ENCODE data around the gene NCKAP5.

The NCKAP5 gene

DNA sequence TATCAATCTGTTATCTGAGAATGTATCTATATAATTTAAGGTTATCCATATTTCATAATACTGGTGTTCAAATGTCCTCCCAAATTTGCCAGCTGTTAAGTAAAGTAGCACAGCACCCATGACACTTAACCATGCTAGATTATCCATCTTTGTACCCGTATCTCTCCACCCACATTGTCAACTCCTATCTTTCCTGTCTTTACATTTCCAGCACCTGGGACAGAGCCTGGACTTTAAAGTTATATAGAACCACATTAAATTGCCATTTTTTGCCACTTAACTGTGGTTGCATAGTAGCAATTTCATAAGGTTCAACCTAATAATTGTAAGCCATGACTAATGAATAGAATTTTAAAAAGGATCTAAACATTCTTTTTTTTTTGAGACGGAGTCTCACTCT lies 226.7 kb downstream of the NCKAP5 start:
- no peaks in the 10 kb centered on the region for H3K27me3 ChIP-seq
- no peaks in the 10 kb centered on the region for H3K9me3 ChIP-seq (replicated peaks in 1 of 11)
- no peak overlapping the region for H3K9ac ChIP-seq
- H4K20me1 ChIP-seq: no peaks in the 10 kb centered on the region
- no peaks in the 10 kb centered on the region for H3K4me1 ChIP-seq
- no peak overlapping the region for H3K4me3 ChIP-seq
- no peak overlapping the region for H3K4me2 ChIP-seq
- no peaks in the 10 kb centered on the region for H3K36me3 ChIP-seq
- TF ChIP-seq Cebpa-rat (IDR thresholded peaks at IDR 0.05): no peak
- H3K27ac ChIP-seq: no peak overlapping the region

DNA sequence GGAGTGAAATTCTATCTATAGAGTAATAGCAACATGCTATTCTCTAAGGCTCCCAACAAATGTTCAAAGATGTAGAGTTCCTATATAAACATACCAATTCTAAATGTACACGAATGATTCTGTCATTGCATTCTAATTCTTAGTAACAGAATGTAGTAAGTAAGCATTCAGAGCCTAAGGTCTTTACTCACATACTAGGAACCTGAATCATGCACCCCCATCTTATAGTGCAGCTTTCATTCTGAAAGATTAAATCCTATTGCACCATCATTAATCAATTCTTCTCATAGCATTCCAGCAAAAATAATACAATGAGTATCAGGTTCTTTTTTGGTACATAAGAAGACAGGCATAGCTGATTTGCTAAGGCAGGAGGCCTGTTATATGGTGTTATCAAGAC lies 230.0 kb downstream of the NCKAP5 start:
- Histone ChIP-seq H3K9me3 (replicated peaks in 1 of 11) (no peaks in the 10 kb centered on the region), H3K9ac (no peak overlapping the region), H3K36me3 (no peaks in the 10 kb centered on the region), H3K4me2 (no peak overlapping the region), H3K4me3 (no peak overlapping the region), H3K27ac (no peak overlapping the region), H3K27me3 (no peaks in the 10 kb centered on the region), H3K4me1 (no peaks in the 10 kb centered on the region), H4K20me1 (no peaks in the 10 kb centered on the region)
- TF ChIP-seq Cebpa-rat (IDR thresholded peaks at IDR 0.05): no peak

DNA sequence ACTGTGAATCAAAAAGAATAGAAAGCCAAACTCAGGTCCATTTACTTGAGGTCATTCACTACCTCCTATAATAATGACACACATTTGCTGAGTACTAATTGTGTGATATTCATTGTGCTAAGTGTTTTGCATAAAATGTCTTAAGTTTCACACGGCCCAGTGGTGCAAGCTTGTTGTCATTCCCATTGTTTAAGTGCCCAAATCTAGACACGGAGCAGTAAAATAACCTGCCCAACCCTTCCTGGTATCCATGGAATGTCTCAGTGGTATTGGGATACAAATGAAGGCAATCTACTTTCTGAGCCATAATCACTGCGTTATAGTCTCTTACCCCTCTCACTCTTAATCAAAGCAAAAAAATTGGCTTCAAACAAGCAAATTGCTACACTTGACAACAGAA lies 233.3 kb downstream of the NCKAP5 start:
- Histone ChIP-seq H3K27me3 (no peaks in the 10 kb centered on the region), H3K4me1 (no peaks in the 10 kb centered on the region), H3K9ac (no peak overlapping the region), H3K4me2 (no peak overlapping the region), H3K4me3 (no peak overlapping the region), H3K27ac (no peak overlapping the region), H4K20me1 (no peaks in the 10 kb centered on the region), H3K36me3 (no peaks in the 10 kb centered on the region), H3K9me3 (replicated peaks in 1 of 11) (no peaks in the 10 kb centered on the region)
- TF ChIP-seq Cebpa-rat (IDR thresholded peaks at IDR 0.05): no peak

DNA sequence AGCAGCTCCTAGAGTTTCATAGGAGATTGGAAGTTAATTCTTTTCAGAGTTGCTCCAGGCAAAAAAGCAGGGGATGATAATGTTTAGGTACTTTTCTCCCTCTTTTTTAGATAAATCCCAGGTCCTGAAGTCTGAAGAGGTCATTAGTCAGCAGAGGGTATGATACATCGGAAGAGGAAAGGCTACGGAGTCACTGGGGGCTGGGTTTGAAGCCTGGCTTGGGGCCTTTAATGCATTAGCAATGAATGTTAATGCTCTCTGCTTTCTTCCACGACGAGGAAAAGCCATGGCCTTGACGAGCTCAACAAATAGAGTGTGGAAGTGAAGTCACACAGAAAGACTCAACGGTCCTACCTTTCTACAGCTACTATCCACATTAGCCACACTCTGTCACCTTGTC lies 235.1 kb downstream of the NCKAP5 start:
- Histone ChIP-seq H3K4me2 (no peak overlapping the region), H3K4me3 (no peak overlapping the region), H3K9me3 (replicated peaks in 1 of 11) (no peaks in the 10 kb centered on the region), H3K9ac (no peak overlapping the region), H4K20me1 (no peaks in the 10 kb centered on the region), H3K27ac (no peak overlapping the region), H3K36me3 (no peaks in the 10 kb centered on the region), H3K4me1 (no peaks in the 10 kb centered on the region), H3K27me3 (no peaks in the 10 kb centered on the region)
- no peak for TF ChIP-seq Cebpa-rat (IDR thresholded peaks at IDR 0.05)

DNA sequence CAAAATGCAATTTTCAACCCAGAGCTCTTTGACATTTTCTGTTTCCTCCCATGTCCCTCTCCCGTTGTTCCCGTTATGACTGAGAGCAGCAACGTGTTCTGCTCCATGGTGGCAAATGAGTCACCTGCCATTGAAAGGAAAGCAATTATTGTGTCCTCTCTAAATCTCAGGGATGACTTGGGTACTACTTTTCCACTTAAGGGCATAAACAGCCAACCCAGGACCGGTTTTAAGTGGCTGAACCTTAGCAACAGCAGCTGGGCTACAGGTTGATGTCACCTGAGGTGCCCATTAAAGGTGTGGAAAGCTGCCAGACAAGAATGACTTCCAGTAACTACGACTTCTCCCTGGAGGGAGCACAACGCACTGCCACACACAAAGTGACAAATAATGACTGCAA lies 236.8 kb downstream of the NCKAP5 start:
- no peaks in the 10 kb centered on the region for H3K36me3 ChIP-seq
- TF ChIP-seq Cebpa-rat (IDR thresholded peaks at IDR 0.05): no peak
- no peaks in the 10 kb centered on the region for H3K27me3 ChIP-seq
- no peaks in the 10 kb centered on the region for H4K20me1 ChIP-seq
- H3K9me3 ChIP-seq (replicated peaks in 1 of 11): no peaks in the 10 kb centered on the region
- no peaks in the 10 kb centered on the region for H3K4me1 ChIP-seq
- H3K27ac ChIP-seq: no peak overlapping the region
- no peak overlapping the region for H3K4me3 ChIP-seq
- no peak overlapping the region for H3K4me2 ChIP-seq
- H3K9ac ChIP-seq: no peak overlapping the region

DNA sequence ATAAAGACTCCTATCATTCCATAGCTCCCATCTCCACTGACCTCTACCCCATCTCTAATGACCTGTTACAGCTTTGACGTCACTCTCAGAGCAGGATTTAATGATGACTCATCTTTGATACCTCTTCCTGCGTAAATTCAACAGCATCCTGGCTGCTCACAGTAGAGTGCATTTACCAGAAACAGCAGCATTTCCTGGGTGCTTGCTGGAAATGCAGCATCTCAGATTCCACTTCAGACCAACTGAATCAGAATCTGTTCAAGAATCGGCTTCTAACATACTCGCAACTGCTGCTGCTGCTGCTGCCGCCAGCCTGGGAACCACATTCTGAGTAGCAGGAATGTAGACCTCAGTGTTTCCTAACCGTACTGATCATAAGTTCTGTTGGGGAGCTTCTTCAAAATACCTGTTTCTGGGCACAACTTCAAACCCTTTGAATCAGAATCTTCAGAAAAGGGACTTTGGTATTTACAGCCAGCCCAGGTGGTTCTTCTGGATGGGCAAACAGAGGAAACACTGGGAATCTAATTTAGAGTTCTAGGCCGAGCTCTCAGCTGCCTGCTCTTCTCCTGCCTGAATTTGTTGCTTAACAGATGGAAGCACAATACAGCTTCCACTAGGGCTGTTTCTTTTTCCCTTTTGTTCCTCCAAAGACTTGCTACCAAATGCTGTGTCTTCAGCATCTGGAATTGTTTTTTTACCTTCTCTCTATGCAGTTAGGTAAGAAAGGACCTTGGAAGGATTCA lies 241.4 kb downstream of the NCKAP5 start:
- no peak overlapping the region for H3K27ac ChIP-seq
- no peaks in the 10 kb centered on the region for H3K4me1 ChIP-seq
- H3K27me3 ChIP-seq: no peaks in the 10 kb centered on the region
- H3K4me3 ChIP-seq: no peak overlapping the region
- no peaks in the 10 kb centered on the region for H3K36me3 ChIP-seq
- H3K9me3 ChIP-seq (replicated peaks in 1 of 11): no peaks in the 10 kb centered on the region
- no peak overlapping the region for H3K9ac ChIP-seq
- no peak overlapping the region for H3K4me2 ChIP-seq
- TF ChIP-seq Cebpa-rat (IDR thresholded peaks at IDR 0.05): no peak
- no peaks in the 10 kb centered on the region for H4K20me1 ChIP-seq

DNA sequence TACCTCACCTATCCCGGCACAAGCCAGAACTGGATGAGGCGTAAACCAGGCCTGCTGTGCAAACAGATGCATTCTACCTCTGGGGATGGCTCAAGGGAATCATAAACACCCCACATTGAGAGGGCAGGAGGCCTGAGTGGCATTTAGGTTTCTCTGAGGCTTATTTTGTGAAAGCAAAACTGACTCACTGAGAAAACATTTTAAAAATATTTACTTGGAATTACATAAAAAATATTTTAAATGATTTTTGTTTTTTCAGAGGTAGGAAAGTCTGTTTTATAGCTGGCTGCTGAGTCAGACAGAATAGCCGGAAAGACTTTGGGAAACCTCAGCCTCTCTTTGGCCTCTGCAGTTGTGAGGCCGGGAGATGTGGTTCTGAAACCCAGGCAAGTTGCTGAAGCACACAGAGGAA lies 244.1 kb downstream of the NCKAP5 start:
- no peak overlapping the region for H3K4me3 ChIP-seq
- no peak overlapping the region for H3K27ac ChIP-seq
- no peaks in the 10 kb centered on the region for H3K36me3 ChIP-seq
- no peaks in the 10 kb centered on the region for H3K9me3 ChIP-seq (replicated peaks in 1 of 11)
- H3K27me3 ChIP-seq: no peaks in the 10 kb centered on the region
- H3K4me1 ChIP-seq: no peaks in the 10 kb centered on the region
- no peak overlapping the region for H3K9ac ChIP-seq
- TF ChIP-seq Cebpa-rat (IDR thresholded peaks at IDR 0.05): no peak
- no peaks in the 10 kb centered on the region for H4K20me1 ChIP-seq
- no peak overlapping the region for H3K4me2 ChIP-seq

DNA sequence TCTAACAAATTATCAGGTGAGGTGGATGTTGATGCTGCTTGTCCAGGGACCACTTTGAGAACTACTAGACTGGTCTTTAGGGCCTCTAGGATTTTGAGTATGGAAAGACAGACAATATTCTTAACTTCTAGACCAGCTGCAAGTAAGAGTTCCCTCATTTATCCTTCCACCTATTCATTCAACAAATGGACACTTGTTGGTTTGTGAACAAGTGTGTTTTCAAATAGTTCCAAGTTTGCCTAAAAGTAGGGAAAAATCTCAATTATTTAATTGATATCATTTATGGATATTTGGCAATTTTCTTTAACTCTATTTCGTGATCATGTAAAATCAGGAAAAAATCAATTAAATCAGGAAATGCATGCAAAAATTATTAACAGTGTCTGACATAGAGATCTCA lies 245.4 kb downstream of the NCKAP5 start:
- Histone ChIP-seq H3K4me1 (no peaks in the 10 kb centered on the region), H3K4me3 (no peak overlapping the region), H3K9ac (no peak overlapping the region), H3K27me3 (no peaks in the 10 kb centered on the region), H4K20me1 (no peaks in the 10 kb centered on the region), H3K9me3 (replicated peaks in 1 of 11) (no peaks in the 10 kb centered on the region), H3K4me2 (no peak overlapping the region), H3K36me3 (no peaks in the 10 kb centered on the region), H3K27ac (no peak overlapping the region)
- TF ChIP-seq Cebpa-rat (IDR thresholded peaks at IDR 0.05): no peak

DNA sequence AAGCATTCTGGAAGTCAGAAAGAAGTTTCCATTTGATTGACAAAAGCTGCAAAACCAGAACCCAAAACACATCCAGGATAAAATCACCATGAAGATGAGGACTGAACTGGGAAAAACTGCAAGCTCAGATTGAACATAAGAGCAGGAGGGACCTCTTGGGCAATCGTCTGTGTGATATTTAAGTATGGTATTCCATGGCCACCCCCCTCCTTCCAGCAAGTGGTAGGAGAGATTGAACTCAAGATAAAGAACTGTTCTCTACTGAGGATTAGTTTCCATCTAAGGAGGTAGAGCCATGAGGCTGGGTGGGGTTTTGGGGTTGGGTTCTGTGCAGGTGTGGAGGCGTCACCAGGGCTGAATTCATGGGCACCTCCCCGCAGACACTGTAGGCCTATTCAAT lies 251.1 kb downstream of the NCKAP5 start:
- Histone ChIP-seq H3K36me3 (no peaks in the 10 kb centered on the region), H3K27me3 (no peaks in the 10 kb centered on the region), H4K20me1 (no peaks in the 10 kb centered on the region), H3K4me1 (no peaks in the 10 kb centered on the region), H3K4me3 (no peak overlapping the region), H3K9ac (no peak overlapping the region), H3K27ac (no peak overlapping the region), H3K9me3 (replicated peaks in 1 of 11) (no peaks in the 10 kb centered on the region), H3K4me2 (no peak overlapping the region)
- no peak for TF ChIP-seq Cebpa-rat (IDR thresholded peaks at IDR 0.05)

DNA sequence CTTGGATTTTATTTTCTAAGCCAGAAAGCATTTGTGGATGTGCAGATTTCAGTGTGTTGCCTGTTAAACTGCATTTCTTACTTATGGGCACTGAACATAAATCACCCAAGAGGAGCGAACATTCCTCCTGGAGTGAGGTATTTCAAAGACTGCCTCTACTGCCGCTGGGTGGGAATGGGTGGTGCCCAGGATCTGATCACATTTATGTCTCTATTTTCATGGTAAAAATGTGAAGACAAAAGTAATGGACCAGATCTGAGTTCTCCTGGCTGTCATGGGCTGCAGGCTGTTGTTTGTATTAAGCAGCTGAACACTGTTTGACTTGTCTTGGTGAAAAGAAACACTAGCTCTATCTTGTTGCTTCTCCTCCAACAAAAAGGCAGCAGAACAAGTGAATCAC lies 251.7 kb downstream of the NCKAP5 start:
- Histone ChIP-seq H3K9me3 (replicated peaks in 1 of 11) (no peaks in the 10 kb centered on the region), H3K9ac (no peak overlapping the region), H3K4me2 (no peak overlapping the region), H3K4me3 (no peak overlapping the region), H3K27me3 (no peaks in the 10 kb centered on the region), H3K36me3 (no peaks in the 10 kb centered on the region), H4K20me1 (no peaks in the 10 kb centered on the region), H3K4me1 (no peaks in the 10 kb centered on the region), H3K27ac (no peak overlapping the region)
- TF ChIP-seq Cebpa-rat (IDR thresholded peaks at IDR 0.05): no peak

Measured in BLaER1 treated with 17β-estradiol and CSF1 and Interleukin-3, amounts not matched to agents 10 nM and 100 nM (cell line).